Measurements from ENCODE around the gene SMNDC1. TPM values are rescaled to one million over a fixed set of nuclear protein-coding genes. Genes with fewer than 3 reads are reported as not detected.

Gene SMNDC1
- total RNA-seq, 3 donors from 2014 or later: 11.5 to 16.0 (median 13.4) TPM

DNA sequence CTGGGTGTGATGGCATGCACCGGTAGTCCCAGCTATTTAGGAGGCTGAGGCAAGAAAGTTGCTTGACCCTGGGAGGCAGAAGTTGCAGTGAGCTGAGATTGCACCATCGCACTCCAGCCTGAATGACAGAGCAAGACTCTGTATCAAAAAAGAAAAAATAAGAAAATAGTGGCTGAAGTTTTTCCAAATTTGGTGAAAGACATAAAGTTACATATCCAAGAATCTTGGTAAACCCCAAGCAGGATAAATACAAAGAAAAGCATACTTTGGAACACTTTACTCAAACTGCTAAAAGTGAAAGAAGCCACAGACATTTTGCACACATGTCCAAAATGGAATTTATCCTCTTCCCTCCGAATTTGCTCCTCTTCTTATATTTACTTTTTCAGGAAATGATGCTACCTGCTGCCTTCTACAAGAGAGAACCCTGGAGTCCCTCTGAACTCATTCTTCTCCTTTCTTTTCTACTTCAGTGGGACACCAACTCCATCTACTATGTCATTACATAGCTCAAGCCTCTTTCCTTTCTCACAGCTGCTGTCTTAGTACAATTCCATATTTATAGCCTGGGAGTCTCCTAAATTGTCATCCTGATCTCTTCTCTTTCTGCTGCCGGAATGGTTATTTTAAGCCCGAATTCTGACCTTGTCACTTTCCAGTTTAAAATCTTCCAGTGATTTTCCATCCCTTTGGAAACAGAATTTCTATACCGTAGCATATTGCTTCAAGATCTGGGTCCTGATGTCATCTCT lies 17.3 kb upstream of the SMNDC1 start:
- no peak for DNase-seq (ENCODE audit: low spot score in 2 of 2)
- no peaks in the 10 kb centered on the region for H3K36me3 ChIP-seq
- peaks cover 0 to 18% of the 10 kb centered on the region in 2 donors for H3K9me3 ChIP-seq
- no peaks in the 10 kb centered on the region for H3K4me1 ChIP-seq
- no peaks in the 10 kb centered on the region for H3K27me3 ChIP-seq
- intact Hi-C loops (cut with DNase I; ENCODE audit: low total_unique reads): loop anchor here (10.0 kb wide), 1 partner anchor 223 kb away; no protein-coding TSS in a partner anchor
- H3K4me3 ChIP-seq: no peak overlapping the region
- no peak overlapping the region for H3K27ac ChIP-seq
- TF ChIP-seq POLR2AphosphoS5 (IDR thresholded peaks at IDR 0.05): no peak
- no peak for TF ChIP-seq POLR2A (IDR thresholded peaks at IDR 0.05)
- TF ChIP-seq, protein P1, sequence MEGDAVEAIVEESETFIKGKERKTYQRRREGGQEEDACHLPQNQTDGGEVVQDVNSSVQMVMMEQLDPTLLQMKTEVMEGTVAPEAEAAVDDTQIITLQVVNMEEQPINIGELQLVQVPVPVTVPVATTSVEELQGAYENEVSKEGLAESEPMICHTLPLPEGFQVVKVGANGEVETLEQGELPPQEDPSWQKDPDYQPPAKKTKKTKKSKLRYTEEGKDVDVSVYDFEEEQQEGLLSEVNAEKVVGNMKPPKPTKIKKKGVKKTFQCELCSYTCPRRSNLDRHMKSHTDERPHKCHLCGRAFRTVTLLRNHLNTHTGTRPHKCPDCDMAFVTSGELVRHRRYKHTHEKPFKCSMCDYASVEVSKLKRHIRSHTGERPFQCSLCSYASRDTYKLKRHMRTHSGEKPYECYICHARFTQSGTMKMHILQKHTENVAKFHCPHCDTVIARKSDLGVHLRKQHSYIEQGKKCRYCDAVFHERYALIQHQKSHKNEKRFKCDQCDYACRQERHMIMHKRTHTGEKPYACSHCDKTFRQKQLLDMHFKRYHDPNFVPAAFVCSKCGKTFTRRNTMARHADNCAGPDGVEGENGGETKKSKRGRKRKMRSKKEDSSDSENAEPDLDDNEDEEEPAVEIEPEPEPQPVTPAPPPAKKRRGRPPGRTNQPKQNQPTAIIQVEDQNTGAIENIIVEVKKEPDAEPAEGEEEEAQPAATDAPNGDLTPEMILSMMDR (IDR thresholded peaks at IDR 0.05): no peak

DNA sequence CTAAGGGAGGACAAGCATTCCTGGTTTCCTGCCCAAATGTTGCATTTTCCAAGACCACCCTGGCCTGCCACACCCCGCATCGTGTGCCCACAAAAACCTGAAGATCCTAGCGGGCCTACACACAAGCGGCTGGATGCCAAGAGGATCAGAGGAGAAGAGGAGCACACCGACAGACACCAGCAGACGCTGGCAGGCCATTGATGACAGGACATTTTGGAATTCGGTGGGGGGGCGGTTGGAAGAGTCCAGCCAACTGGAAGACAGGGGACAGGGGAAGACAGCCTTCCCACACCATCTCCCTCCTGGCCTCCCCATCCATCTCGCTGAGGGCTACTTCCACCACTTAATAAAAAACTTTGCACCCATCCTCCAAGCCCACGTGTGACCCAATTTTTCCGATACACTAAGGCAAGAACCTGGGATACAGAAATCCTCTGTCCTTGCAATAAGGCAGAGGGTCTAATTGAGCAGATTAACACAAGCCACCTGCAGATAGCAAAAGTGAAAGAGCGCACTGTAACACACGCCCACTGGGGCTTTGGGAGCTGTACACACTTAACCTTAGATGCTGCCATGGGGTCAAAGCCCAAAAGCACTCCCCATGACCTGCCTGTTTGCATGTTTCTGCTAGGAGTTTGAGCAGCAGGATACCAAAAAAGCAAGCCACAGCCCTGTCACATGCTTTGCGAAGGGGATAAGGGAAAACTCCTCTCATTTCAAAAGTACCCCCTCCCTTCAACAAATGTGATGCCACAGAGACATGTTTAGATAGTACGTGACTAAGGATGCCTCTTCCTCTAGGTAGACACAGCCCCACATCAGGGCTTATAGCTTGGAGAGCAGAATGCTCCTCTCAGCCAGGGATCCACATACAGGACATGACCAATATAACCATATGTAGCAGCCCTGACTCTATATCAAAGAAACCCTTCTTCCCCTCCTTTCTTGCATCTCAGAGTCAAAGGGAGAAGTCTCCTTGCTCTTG lies 13.4 kb upstream of the SMNDC1 start:
- H3K27me3 ChIP-seq: no peaks in the 10 kb centered on the region
- no peak overlapping the region for H3K4me3 ChIP-seq
- DNase-seq (ENCODE audit: low spot score in 2 of 2): no peak
- TF ChIP-seq POLR2AphosphoS5 (IDR thresholded peaks at IDR 0.05) (no peak), POLR2A (IDR thresholded peaks at IDR 0.05) (no peak)
- TF ChIP-seq, protein P1 (IDR thresholded peaks at IDR 0.05): no peak
- no peak overlapping the region for H3K27ac ChIP-seq
- peaks cover 0 to 18% of the 10 kb centered on the region in 2 donors for H3K9me3 ChIP-seq
- intact Hi-C loops (cut with DNase I; ENCODE audit: low total_unique reads): no loop called here
- H3K4me1 ChIP-seq: no peaks in the 10 kb centered on the region
- no peaks in the 10 kb centered on the region for H3K36me3 ChIP-seq

DNA sequence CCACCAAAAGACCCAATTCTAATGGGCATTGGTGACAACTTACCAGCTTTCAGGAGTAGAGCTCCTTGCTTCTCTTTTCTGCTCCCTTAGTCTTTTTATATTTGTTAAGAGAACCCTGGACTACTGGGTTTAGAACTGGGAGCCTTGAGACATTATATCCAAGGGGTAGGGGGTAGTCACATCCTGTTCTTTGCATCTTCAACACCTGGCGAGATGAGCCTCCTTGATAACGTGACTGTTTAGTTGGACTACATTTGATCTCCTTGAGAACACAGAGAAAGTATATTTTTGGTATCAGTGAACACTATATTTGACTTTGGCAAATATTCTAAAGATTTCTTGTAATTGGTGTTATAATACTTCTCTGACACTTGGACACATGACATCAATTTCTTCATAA lies 9.0 kb upstream of the SMNDC1 start:
- H3K9me3 ChIP-seq: no peaks in the 10 kb centered on the region
- no peak overlapping the region for H3K4me3 ChIP-seq
- intact Hi-C loops (cut with DNase I; ENCODE audit: low total_unique reads): no loop called here
- no peaks in the 10 kb centered on the region for H3K27me3 ChIP-seq
- no peak overlapping the region for H3K27ac ChIP-seq
- no peaks in the 10 kb centered on the region for H3K4me1 ChIP-seq
- no peak for DNase-seq (ENCODE audit: low spot score in 2 of 2)
- TF ChIP-seq, protein P1 (IDR thresholded peaks at IDR 0.05): no peak
- TF ChIP-seq POLR2A (IDR thresholded peaks at IDR 0.05): no peak
- TF ChIP-seq POLR2AphosphoS5 (IDR thresholded peaks at IDR 0.05): no peak
- no peaks in the 10 kb centered on the region for H3K36me3 ChIP-seq

DNA sequence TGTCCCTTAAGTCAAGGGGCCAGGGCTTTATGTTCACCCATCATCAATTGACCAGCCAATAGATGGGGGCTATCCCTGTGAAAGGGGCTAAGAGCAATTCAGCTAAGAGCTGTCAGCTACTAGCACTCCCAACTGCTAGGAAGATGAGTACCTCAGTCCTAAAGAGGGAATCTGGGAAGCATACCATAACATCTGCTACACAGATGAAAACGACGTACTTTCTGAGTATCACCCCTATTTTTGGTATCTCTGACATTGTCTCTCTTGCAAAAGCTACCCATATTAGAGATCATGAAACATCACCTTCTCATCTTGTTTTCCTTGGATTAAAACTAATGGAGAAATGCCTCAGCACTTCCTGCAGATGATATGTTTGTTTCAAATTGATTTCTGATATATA lies 7.5 kb upstream of the SMNDC1 start:
- no peak for TF ChIP-seq POLR2A (IDR thresholded peaks at IDR 0.05)
- TF ChIP-seq POLR2AphosphoS5 (IDR thresholded peaks at IDR 0.05): no peak
- TF ChIP-seq, protein P1 (IDR thresholded peaks at IDR 0.05): no peak
- Histone ChIP-seq H3K4me1 (no peaks in the 10 kb centered on the region), H3K36me3 (no peaks in the 10 kb centered on the region), H3K9me3 (no peaks in the 10 kb centered on the region), H3K27me3 (no peaks in the 10 kb centered on the region), H3K4me3 (no peak overlapping the region), H3K27ac (no peak overlapping the region)
- intact Hi-C loops (cut with DNase I; ENCODE audit: low total_unique reads): no loop called here
- DNase-seq (ENCODE audit: low spot score in 2 of 2): no peak
